SK-N-SH treated with all-trans-retinoic acid at 6 μM for 48 hours (cell line): Measurements from ENCODE around the gene IGSF6.

Experiments used
- CREB5 ChIP-seq: fragments of 250-450 bp; sonication (Bioruptor Pico); IDR thresholded peaks from 2 replicates; pipeline ENCODE4 v1.5.1; 2020; ENCODE audit warnings: low read depth, mild to moderate bottlenecking, moderate library complexity
- CSDC2 ChIP-seq: fragments of 250-450 bp; sonication (Bioruptor Pico); IDR thresholded peaks from 2 replicates; pipeline ENCODE4 v1.5.0; 2020; ENCODE audit warnings: mild to moderate bottlenecking, moderate library complexity
- GLIS3 ChIP-seq: fragments of 250-450 bp; sonication (Bioruptor Pico); IDR thresholded peaks from 2 replicates; pipeline ENCODE4 v1.5.0; 2020; ENCODE audit warnings: mild to moderate bottlenecking, moderate library complexity
- ISL1 ChIP-seq: fragments of 250-450 bp; sonication (Bioruptor Pico); IDR thresholded peaks from 2 replicates; pipeline ENCODE4 v2.1.2; 2022; ENCODE audit warnings: mild to moderate bottlenecking, moderate library complexity
- SNAI2 ChIP-seq: fragments of 250-450 bp; sonication (Bioruptor Pico); IDR thresholded peaks from 2 replicates; pipeline ENCODE4 v1.5.0; 2020; ENCODE audit warnings: mild to moderate bottlenecking, moderate library complexity
- TCF4 ChIP-seq: fragments of 250-450 bp; sonication (Bioruptor Pico); IDR thresholded peaks from 2 replicates; pipeline ENCODE4 v1.8.0; 2021; ENCODE audit warnings: mild to moderate bottlenecking, moderate library complexity, borderline replicate concordance
- TOX ChIP-seq: fragments of 250-450 bp; sonication (Bioruptor Pico); IDR thresholded peaks from 2 replicates; pipeline ENCODE4 v1.8.0; 2021; ENCODE audit warnings: mild to moderate bottlenecking, moderate library complexity, borderline replicate concordance
- ZC3H10 ChIP-seq: fragments of 250-450 bp; sonication (Bioruptor Pico); IDR thresholded peaks from 2 replicates; pipeline ENCODE4 v1.5.1; 2021; ENCODE audit warnings: mild to moderate bottlenecking, moderate library complexity
- ZNF70 ChIP-seq: fragments of 450-650 bp; formaldehyde crosslinking; IDR thresholded peaks from 2 replicates; pipeline ENCODE4 v1.5.0; 2020; ENCODE audit warnings: mild to moderate bottlenecking, moderate library complexity
- ZNF8 ChIP-seq: fragments of 450-650 bp; formaldehyde crosslinking; IDR thresholded peaks from 2 replicates; pipeline ENCODE4 v1.5.0; 2020; ENCODE audit warnings: mild to moderate bottlenecking, moderate library complexity
- TF ChIP-seq, protein P1 (sequence below): fragments of 250-450 bp; sonication (Bioruptor Pico); IDR thresholded peaks from 2 replicates; pipeline ENCODE4 v1.8.0; 2020; ENCODE audit warnings: mild to moderate bottlenecking, moderate library complexity, borderline replicate concordance

DNA sequence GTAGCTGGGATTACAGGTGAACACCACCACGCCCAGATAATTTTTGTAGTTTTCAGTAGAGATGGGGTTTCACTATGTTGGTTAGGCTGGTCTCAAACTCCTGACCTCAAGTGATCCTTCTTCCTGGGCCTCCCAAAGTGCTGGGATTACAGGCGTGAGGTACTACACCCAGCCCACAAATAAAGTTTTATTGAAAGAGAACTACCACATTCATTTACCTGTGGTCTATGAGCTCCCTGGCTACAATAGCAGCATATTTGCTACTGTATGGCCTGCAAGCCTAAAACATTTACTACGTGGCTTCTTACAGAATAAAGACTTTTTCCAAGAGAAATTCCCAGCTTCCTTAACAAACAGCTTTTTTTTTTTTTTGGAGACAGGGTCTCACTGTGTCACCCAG lies 49.6 kb downstream of the IGSF6 start:
- TF ChIP-seq CREB5 = no peak
- TF ChIP-seq CSDC2 (CRISPR knock-in tag) = no peak
- no peak for TF ChIP-seq SNAI2 (CRISPR knock-in tag)
- no peak for TF ChIP-seq TCF4
- no peak for TF ChIP-seq TOX (CRISPR knock-in tag)
- TF ChIP-seq, protein P1, sequence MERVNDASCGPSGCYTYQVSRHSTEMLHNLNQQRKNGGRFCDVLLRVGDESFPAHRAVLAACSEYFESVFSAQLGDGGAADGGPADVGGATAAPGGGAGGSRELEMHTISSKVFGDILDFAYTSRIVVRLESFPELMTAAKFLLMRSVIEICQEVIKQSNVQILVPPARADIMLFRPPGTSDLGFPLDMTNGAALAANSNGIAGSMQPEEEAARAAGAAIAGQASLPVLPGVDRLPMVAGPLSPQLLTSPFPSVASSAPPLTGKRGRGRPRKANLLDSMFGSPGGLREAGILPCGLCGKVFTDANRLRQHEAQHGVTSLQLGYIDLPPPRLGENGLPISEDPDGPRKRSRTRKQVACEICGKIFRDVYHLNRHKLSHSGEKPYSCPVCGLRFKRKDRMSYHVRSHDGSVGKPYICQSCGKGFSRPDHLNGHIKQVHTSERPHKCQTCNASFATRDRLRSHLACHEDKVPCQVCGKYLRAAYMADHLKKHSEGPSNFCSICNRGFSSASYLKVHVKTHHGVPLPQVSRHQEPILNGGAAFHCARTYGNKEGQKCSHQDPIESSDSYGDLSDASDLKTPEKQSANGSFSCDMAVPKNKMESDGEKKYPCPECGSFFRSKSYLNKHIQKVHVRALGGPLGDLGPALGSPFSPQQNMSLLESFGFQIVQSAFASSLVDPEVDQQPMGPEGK = no peak
- no peak for TF ChIP-seq ZNF8 (CRISPR knock-in tag)
- no peak for TF ChIP-seq ISL1 (CRISPR knock-in tag)
- no peak for TF ChIP-seq ZNF70
- TF ChIP-seq ZC3H10 (CRISPR knock-in tag) = no peak
- no peak for TF ChIP-seq GLIS3 (CRISPR knock-in tag)
